Stimulated activated CD8-positive, alpha-beta memory T cell treated with anti-CD3 and anti-CD28 coated beads, Interleukin-7, amount 100 ng/mL, for 24 hours (primary cell): Measurements from ENCODE around the gene ASPSCR1.

Source experiments
- DNase-seq: peaks from one replicate; pipeline ENCODE4 v3.0.0-alpha.2; 2020; ENCODE audit warnings: low read depth

Gene ASPSCR1

GRCh38 chr17:81977211-81977808 is at the start of gene ASPSCR1:
TSS of gene ASPSCR1 (plus strand) at chr17:81977629. CDS start at chr17:81977647, 18 bp downstream.
- DNase-seq: peak; percentile 68

- DNase-seq: peak; percentile 70
These were observed 49.5 kb upstream of the ASPSCR1 start, which contains the start of gene MAFG for GRCh38 chr17:81927653-81928543. TSS of gene MAFG (minus strand) at chr17:81927735. CDS start at chr17:81923185, 4,550 bp downstream.

DNA sequence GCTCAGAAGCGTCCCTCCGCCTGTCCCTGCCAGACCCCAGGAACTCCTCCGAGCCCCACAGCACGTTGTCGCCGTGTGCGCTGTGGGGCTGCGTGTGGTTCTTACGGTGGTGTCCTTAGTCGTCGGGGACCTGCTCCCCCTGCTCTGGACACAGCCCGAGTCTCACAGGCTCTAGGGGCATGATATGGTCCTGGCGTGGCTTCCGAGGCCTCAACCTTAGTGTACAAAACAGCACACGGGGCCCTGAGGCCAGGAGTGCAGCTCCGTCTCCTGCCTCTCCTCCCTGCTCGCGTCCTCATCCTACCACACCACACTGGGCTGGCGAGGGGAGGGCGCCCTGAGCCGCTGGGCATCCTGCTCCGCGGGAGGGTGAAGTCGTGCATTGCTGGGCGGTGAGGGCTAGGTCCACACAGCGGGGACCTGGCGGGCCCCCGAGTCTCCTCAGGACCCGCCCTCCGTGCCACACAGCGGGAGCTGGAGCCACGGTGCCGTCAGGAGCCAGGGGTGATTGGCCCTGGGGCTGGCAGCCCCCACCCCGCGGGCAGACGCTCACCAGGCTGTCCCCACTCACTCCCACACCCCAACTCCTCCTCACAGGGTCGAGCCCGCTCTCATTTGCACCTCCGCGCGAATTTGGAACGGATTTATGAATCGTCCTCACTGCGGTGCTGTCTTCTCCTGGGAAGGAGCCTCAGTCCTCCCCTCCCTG is 48.7 kb upstream of the ASPSCR1 start:
- no peak for DNase-seq

GRCh38 chr17:81929253-81930141 is 47.9 kb upstream of the ASPSCR1 start:
- no peak for DNase-seq

DNA sequence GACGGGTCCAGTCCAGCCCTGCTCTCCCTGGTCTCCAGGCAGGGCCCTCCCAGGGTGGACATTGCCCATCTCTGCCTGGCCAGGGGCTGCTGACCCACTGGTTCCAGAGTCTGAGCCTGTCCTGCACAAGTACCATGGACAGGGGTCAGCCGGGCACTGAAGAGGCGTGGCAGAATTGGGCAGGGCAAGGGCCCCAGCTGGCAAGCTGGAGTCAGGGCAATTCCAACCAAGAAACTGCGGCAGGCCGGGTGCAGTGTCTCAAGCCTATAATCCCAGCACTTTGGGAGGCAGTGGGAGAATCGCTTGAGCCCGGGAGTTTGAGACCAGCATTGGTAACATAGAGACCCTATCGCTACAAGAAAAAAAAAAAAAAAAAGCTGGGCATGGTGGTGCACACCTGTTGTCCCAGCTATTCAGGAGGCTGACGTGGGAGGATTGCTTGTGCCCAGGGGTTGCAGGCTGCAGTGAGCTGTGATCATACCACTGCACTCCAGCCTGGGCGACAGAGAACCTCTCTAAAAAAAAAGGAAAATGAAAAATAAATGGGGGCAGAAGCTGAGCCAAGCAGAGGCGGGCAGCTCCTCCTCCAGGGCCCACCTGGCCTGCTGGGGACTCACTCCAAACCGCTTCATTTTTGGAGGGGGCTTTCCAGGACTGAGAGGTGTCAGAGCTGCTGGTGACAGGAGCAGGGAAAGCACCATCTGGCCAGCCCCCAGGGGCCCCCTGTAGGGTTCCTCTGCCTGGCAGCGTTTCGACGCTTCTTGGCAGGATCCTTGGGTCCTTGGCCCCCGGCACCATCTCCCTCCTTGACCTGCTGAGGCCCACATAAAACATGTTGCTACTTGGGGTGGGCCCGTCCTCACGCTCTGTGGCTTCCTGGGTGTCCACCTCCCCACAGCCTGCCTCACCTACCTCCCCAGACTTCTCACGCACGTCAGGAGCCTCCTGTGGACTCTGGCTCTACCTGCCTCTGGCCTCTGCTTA is 47.0 kb upstream of the ASPSCR1 start:
- DNase-seq: no peak

- DNase-seq: no peak
These were observed 46.3 kb upstream of the ASPSCR1 start for GRCh38 chr17:81931189-81931556.

- DNase-seq: no peak
These were observed 45.7 kb upstream of the ASPSCR1 start for GRCh38 chr17:81931557-81932332.

DNA sequence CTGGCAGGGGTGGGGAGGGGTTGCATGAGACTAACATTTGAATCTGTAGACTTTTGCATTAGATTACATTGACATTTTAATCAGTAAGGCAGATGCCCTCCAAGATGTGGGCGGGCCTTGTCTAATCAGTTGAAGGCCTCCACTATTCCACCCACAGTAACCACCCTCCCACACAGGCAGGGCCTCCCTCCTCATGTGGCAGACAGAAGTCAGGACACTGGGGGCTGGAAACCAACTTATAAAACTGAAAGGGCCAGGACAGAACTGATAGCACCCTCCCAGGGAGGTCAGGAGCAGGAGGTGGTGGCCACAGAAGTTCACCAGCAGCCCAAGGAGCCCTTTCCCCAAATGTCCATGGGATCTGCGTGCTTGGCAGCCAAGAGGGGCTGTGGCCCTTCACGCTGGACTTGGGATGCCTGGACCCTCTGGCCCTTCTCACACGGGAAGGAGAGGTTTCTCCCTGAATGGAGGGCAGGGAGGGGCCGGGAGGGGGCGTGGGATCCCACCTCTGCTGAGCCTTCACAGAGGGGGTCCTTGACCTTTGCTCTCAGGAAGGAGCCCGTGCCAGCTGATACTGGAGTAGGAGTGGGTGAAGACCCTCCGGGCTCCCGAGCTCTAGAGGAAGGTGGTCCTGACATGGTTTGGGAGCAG is 45.0 kb upstream of the ASPSCR1 start:
- DNase-seq: no peak

DNA sequence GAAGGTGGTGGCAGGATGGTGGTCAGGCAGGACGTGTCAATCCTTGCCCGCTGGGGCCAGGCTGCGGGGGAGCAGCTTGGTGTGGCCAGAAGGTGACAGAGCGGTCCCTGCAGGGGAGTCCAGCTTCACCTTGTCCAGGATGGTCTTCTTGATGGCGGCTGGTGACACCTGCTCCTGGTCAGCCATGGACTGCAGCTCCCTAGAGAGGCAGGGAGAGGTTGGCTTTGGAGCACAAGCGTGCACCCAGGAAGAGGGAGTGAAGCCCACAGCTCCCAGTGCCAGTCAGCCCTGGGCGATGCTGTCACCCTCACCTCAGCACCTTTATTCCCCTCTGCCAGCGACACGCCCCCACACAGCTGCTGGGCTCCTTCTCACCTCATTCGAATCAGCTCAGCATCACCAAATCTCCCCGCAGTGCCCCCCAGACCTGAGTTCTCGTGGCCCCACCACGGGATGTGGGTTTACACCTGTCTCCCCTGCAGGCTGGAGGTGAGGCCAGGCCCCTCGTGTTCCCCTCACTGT is 44.2 kb upstream of the ASPSCR1 start:
- no peak for DNase-seq

- DNase-seq: no peak
These were observed 43.2 kb upstream of the ASPSCR1 start for GRCh38 chr17:81934098-81934757.

- no peak for DNase-seq
These were observed 42.4 kb upstream of the ASPSCR1 start for GRCh38 chr17:81934850-81935708.

DNA sequence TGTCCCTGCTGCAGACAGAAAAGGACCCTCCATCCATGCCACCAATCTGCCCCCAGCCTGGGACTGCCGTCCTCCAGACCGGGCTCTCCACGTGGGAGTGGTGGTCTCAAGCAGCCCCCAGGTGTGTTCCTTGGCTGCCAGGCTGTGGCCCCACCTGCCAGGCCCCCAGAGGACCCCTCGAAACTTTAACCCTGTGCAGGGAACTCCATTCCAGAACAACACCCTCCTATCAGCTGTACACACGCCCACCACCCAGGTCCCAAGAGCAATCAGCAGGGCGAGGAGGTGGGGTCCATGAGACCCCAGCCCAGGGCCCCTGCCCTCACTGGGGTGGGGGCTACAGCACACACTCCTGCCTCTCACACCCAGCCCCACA is 41.7 kb upstream of the ASPSCR1 start:
- DNase-seq: no peak

GRCh38 chr17:81939218-81939617 is 38.2 kb upstream of the ASPSCR1 start:
- no peak for DNase-seq

DNA sequence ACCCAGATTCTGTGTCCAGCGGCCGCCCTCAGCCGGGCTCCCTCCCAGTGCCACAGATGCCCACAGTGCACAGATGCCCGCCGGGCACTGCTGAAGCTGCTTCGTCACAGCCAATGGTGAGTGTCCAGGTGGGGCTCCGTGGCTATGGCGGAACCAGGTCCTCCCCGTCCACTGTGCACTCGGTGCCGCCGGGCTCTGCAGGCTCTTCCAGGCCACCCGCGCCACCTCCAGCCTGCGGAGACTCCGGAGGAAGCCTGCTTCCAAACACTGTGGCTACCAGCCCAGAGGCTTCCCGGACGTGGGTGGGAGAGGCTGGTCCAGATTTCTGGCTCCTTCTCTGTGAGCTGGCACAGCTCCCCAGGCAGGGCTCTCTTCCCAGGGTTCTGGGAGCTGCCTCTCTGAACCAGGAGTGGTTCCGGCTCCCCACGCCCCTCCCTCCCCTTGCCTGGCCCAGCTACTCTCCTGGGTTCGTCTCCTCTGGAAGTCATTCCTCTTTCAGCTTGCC is 37.5 kb upstream of the ASPSCR1 start:
- DNase-seq: no peak

GRCh38 chr17:81940538-81941483 is 36.6 kb upstream of the ASPSCR1 start:
- no peak for DNase-seq
